GM19328 (cell line): ENCODE measurements around the gene SERPINE2.

Experiments used
- ATAC-seq: cut with Tn5 transposase; IDR thresholded peaks from one replicate; pipeline ENCODE4 v1.9.1; 2021; ENCODE audit warnings: mild to moderate bottlenecking, moderate library complexity; ENCODE audit not compliant: unreplicated experiment

The SERPINE2 gene

GRCh38 chr2:224039080-224039769 lies at the start of gene SERPINE2:
Gene SERPINE2, minus strand, starts transcription at chr2:224039286. Its CDS starts 37,386 bp downstream, at chr2:224001900.
- peak; percentile 52 for ATAC-seq

DNA sequence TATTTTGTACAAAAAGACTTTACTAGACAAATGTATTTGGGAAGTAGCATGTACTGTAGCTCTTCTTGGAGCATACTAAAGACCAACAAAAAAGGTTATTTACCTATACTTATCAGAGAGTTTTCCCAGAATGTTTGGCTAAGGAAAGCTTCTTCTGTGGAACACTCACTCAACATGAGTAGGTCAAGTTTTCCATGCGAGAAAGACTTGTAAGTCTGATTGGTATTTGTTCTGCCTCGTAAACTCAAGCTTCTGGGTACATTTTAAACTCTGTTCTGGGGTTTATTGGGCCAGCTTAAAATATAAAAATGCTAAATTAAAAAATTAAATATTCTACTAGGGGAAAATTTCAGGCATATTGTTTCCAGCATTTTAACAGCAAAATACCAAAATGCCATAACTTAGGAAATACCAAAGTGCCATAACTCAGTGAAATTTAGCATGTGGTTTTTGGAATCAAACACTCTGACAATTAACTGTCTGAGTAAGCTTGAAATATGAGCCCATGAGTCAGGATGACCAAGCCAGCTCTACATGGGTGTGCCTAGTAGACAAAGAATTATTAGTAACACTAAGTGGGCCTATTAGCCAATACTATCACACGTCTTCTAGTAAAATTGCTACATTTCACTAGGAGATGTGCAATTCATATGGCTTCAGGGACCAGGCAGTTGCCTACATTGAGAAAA lies 47.3 kb upstream of the SERPINE2 start:
- ATAC-seq = no peak

- ATAC-seq = no peak
Observed at GRCh38 chr2:224085811-224086210, 46.7 kb upstream of the SERPINE2 start.

DNA sequence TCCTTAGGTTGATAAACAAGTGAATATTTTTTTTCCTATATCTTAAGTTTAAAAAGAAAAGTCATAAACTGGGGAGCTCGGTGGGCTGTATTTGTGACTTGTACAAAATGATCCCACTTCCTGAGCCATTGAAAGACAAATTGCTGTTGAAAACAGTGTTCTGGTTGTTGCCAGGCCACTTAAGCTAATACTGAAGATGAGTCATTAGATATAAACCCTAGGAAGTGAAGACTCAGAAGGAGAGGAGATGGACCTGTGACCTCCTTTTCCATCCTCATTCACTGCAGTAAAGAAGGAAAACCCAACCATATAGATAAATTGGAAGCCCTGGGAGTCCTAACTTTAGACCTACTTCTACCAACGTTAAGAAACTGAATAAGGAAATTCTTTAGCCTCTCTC lies 46.2 kb upstream of the SERPINE2 start:
- no peak for ATAC-seq

DNA sequence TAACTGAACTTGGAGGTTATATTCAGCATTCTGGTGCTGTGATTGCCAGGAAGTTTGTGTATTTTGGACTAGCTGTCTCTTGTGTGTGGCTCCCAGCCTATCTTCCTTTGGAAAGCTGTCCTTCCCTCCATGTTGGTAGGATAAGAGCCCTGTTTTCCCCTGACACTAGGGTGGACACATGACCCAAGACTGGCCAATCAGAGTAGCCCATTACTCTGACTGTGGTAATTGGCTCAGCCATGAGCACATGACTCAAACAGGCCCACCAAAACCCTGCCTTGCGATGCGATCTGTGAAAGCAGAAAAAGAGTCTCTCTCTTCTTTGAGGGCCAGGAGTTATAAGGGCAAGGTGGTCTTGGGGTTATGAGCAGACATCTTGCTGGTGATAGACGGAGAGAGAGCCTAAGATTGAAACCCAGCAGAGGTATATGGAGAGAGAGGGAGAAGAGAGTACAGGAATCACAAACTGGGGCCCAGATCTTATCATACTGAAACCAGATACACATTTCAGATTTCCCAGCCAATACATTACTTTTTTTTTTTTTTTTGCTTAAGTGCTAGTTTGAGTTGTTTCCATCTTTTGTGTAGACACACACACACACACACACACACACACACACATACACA lies 45.3 kb upstream of the SERPINE2 start:
- no peak for ATAC-seq

DNA sequence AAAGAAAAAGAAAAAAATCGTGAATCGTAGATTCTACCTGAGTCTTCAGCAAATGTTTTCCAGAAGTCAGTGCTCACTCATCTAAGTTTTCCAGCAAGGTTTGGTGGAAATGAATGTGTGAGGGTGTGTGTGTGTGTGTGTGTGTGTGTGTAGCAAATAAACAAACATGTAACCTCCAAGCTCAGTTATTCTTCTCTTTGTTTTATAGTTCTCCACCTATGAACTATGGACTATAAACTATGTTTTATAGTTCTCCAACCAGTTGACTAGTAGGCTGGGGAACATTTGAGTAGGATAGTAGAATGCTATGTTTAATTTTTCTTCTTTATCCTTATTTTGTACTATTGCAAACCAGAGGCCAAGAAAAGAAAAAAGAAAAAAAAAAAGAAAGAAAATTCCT lies 44.6 kb upstream of the SERPINE2 start:
- ATAC-seq = no peak

GRCh38 chr2:224078656-224079055 lies 39.6 kb upstream of the SERPINE2 start:
- ATAC-seq = no peak

DNA sequence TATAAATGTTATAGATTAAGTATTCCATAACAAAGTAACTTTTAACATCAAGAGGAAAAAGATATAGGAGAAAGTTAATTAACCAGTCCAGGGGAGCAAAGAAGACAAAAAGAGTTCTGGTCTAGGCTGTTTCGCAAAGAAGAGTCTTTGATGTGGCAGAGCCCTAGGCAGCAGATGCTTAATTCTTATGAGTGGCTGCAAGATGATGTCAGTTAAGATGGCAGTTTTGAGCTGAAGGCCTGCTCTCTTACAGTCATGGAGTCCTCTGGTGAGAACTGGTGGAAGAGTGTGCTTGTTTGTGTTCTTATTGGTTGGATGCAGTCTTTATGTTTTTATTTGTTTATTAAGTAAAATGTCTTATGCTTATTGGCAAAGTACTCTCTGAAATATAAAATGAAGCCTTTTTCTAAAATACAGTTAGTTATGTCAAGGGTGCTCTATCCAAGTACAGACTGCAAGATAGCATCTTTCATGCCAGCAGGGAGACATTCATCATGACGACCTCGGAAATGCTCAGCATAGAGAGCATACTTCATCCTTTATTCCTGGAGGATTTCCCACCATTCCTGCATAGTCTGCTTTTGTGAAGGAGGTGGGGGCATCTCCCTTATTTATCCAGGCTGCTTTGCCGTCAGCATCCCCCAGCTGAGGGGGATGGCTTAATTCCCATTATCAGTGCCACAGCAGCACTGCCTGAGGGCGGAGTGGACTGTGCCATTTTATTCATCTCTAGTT lies 38.9 kb upstream of the SERPINE2 start:
- ATAC-seq = no peak

- ATAC-seq = no peak
Observed at GRCh38 chr2:224075588-224075987, 36.5 kb upstream of the SERPINE2 start.

- ATAC-seq = no peak
Observed at GRCh38 chr2:224073676-224074075, 34.6 kb upstream of the SERPINE2 start.

- ATAC-seq = no peak
Observed at GRCh38 chr2:224072541-224073188, 33.6 kb upstream of the SERPINE2 start.

DNA sequence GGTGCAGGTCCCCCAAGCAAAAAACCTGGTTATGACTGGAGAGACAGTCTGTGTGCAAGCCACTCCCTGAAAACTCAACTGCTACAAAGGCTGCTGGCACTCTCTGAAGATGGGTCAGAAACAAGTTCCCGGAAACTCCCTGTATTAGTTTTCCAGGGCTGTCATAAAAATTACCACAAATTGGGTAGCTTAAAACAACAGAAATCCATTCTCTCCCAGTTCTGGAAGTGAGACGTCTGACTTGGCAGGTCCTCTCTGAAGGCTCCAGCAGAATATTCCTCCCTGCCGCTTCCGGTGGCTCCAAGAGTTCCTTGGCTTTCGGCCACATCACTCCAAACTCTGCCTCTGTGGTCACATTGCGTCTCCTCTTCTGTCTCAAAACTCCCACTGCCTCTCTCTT lies 30.1 kb upstream of the SERPINE2 start:
- ATAC-seq = no peak

GRCh38 chr2:224063298-224063648 lies 24.2 kb upstream of the SERPINE2 start:
- no peak for ATAC-seq

GRCh38 chr2:224062481-224063297 lies 23.6 kb upstream of the SERPINE2 start:
- ATAC-seq = no peak

- ATAC-seq = no peak
Observed at GRCh38 chr2:224060783-224061482, 21.8 kb upstream of the SERPINE2 start.

DNA sequence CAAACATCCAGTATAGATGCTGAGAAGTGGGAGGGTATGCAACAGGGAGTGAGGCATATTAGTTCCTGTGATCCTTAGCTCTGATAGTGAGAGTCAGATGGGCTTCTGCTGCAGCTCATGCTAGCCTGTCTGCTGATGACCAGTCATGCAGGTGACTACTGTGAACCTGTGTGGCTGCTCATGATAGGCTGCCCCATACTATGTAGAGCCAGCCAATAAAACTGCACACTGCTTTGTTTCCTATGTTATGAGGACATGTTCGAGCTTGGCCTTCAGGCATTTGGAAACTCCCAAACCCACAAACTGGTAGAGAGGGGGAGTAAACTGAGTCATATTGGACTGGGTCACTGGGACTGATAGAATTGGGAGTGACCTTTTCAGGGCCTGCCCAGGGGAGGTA lies 20.1 kb upstream of the SERPINE2 start:
- ATAC-seq = no peak

- no peak for ATAC-seq
Observed at GRCh38 chr2:224058048-224058775, 19.1 kb upstream of the SERPINE2 start.

- ATAC-seq = no peak
Observed at GRCh38 chr2:224056889-224057288, 17.8 kb upstream of the SERPINE2 start.

- ATAC-seq = no peak
Observed at GRCh38 chr2:224055101-224055500, 16.0 kb upstream of the SERPINE2 start.
